GM06990 (cell line): Measurements from ENCODE around the gene IGFBP3.

Source experiments
- DNase-seq: peaks from one replicate; pipeline ENCODE4 v3.0.0-alpha.2; 2011; ENCODE audit not compliant: insufficient read length; ENCODE audit errors: extremely low read depth
- H3K27me3 ChIP-seq: replicated peaks from 2 replicates; pipeline ENCODE4 v1.6.0; 2011; ENCODE audit warnings: low read length; ENCODE audit not compliant: control insufficient read depth, insufficient read depth
- H3K36me3 ChIP-seq: 2 replicates; pipeline ENCODE4 v1.5.1; 2011; ENCODE audit warnings: low read length; ENCODE audit not compliant: control insufficient read depth, insufficient read depth
- H3K4me3 ChIP-seq: replicated peaks from 2 replicates; pipeline ENCODE4 v1.5.1; 2011; ENCODE audit warnings: low read depth, mild to moderate bottlenecking, control low read depth, low read length
- CTCF ChIP-seq: IDR thresholded peaks from 2 replicates; pipeline ENCODE4 v1.5.1; 2011; ENCODE audit warnings: low read length, control low read depth, mild to moderate bottlenecking, inconsistent platforms; ENCODE audit not compliant: insufficient read depth, poor library complexity, severe bottlenecking

Gene IGFBP3

GRCh38 chr7:45910855-45911254, 10.2 kb downstream of the IGFBP3 start:
- TF ChIP-seq CTCF: no peak
- DNase-seq: no peak
- H3K4me3 ChIP-seq: no peak overlapping the region

GRCh38 chr7:45909561-45909960, 11.5 kb downstream of the IGFBP3 start:
- DNase-seq: no peak
- H3K36me3 ChIP-seq: no peaks in the 10 kb centered on the region
- H3K27me3 ChIP-seq: peaks cover 2% of the 10 kb centered on the region; the same call in 1 of the 2 replicates
- H3K4me3 ChIP-seq: no peak overlapping the region
- TF ChIP-seq CTCF: no peak

More at GRCh38 chr7:45910855-45911254, 10.2 kb downstream of the IGFBP3 start:
- Histone ChIP-seq H3K36me3 (no peaks in the 10 kb centered on the region), H3K27me3 (peaks cover 4% of the 10 kb centered on the region)

GRCh38 chr7:45902820-45903219, 18.3 kb downstream of the IGFBP3 start:
- TF ChIP-seq CTCF: no peak
- no peak for DNase-seq
- Histone ChIP-seq H3K4me3 (no peak overlapping the region), H3K27me3 (no peaks in the 10 kb centered on the region), H3K36me3 (no peaks in the 10 kb centered on the region)

DNA sequence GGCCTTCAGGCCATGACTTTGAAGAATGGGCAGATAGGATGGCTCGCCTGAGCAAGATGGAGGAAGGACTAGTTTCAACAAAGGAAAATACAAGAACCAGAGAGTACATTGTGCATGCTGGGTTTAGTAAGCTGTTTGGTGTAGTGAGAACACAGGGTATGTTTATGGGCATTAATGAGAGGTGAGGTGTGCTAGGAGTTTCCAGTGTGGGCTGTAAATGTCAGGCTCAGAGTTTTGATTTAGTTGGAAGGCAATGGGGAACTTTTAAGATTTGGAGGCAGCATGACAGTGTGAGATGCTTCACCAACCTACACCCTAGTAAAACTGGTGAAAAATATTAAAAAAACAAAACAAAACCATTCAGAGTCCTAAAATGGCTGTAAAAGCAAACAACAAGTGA, 19.5 kb downstream of the IGFBP3 start:
- no peak for TF ChIP-seq CTCF
- no peaks in the 10 kb centered on the region for H3K36me3 ChIP-seq
- no peak overlapping the region for H3K4me3 ChIP-seq
- H3K27me3 ChIP-seq: no peaks in the 10 kb centered on the region
- DNase-seq: no peak

DNA sequence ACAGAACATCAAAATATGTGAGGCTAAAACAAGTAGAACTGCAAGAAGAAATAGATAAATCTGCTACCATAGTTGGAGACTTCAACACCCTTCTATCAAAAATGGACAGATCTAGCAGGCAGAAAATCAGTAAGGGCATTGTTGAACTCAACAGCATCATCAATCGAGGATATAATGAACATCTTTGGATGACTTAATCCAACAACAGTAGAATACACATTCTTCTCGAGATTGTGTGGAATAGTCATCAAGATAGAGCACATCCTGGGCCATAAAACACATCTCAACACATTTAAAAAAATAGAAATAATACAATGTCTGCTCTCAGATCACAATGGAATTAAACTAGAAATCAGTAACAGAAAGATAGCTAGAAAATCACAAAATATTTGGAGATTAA, 22.9 kb downstream of the IGFBP3 start:
- Histone ChIP-seq H3K4me3 (no peak overlapping the region), H3K36me3 (no peaks in the 10 kb centered on the region), H3K27me3 (peaks cover 1% of the 10 kb centered on the region; the same call in 1 of the 2 replicates)
- no peak for TF ChIP-seq CTCF
- DNase-seq: no peak

- DNase-seq: no peak
- peaks cover 3% of the 10 kb centered on the region; the same call in 1 of the 2 replicates for H3K27me3 ChIP-seq
- H3K4me3 ChIP-seq: no peak overlapping the region
- no peak for TF ChIP-seq CTCF
- no peaks in the 10 kb centered on the region for H3K36me3 ChIP-seq
Measured at GRCh38 chr7:45897042-45897690, 23.9 kb downstream of the IGFBP3 start.
